Caco-2 (cell line): ENCODE data around the gene ADAM30. TPM values are rescaled to one million over a fixed set of nuclear protein-coding genes. Genes with fewer than 3 reads are reported as not detected.
"Not testable (repeated sequence)": the region's sequence is repeated elsewhere in the genome, so short reads cannot be mapped to it uniquely, and the experiment has no call there.

Experiments used
- BruUV-seq: library from RNA; stranded (reverse); fragments of 400-500 nt; replicated peaks from 2 replicates; lab custom pipeline; 2021; lab: Mats Ljungman, UMichigan
- CTCF ChIA-PET: fragments of 300-600 bp; sonication (Branson Sonifier 250); formaldehyde crosslinking; loops from one replicate; lab custom pipeline; 2022; ENCODE audit warnings: antibody characterized with exemption; lab: Charles Lee
- POLR2A ChIA-PET: fragments of 300-600 bp; sonication (Branson Sonifier 250); formaldehyde crosslinking; loops from one replicate; lab custom pipeline; 2022; ENCODE audit warnings: antibody characterized with exemption; lab: Charles Lee
- DNase-seq, 2 experiments: peaks; one replicate each; pipeline versions ENCODE4 v3.0.0 to v3.0.0-alpha.2; 2020 to 2022
- H3K27me3 ChIP-seq: replicated peaks from 2 replicates; pipeline ENCODE4 v1.6.0; 2011; ENCODE audit warnings: low read length; ENCODE audit not compliant: control insufficient read depth, insufficient read depth
- H3K36me3 ChIP-seq: 2 replicates; pipeline ENCODE4 v1.5.1; 2011; ENCODE audit warnings: low read length; ENCODE audit not compliant: control insufficient read depth, insufficient read depth
- H3K4me1 ChIP-seq: fragments of 250-450 bp; sonication (Bioruptor Pico); 2 replicates; pipeline ENCODE4 v1.5.1; 2020; ENCODE audit warnings: mild to moderate bottlenecking
- H3K4me3 ChIP-seq: 2 replicates; pipeline ENCODE4 v1.5.1; 2011; ENCODE audit warnings: low read depth, mild to moderate bottlenecking, control low read depth, low read length
- H3K9me3 ChIP-seq: fragments of 250-450 bp; sonication (Bioruptor Pico); 2 replicates; pipeline ENCODE4 v1.5.1; 2020; ENCODE audit warnings: mild to moderate bottlenecking, moderate library complexity
- H3K27ac Mint-ChIP-seq: one replicate; pipeline ENCODE4 v1.8.0; 2022; ENCODE audit warnings: mixed read lengths; ENCODE audit not compliant: unreplicated experiment
- H3K27me3 Mint-ChIP-seq: one replicate; pipeline ENCODE4 v1.8.0; 2022; ENCODE audit warnings: mixed read lengths; ENCODE audit not compliant: insufficient read depth, unreplicated experiment
- H3K36me3 Mint-ChIP-seq: one replicate; pipeline ENCODE4 v1.8.0; 2022; ENCODE audit warnings: mild to moderate bottlenecking, mixed read lengths; ENCODE audit not compliant: insufficient read depth, unreplicated experiment
- H3K4me1 Mint-ChIP-seq: one replicate; pipeline ENCODE4 v1.8.0; 2022; ENCODE audit warnings: low read depth, mixed read lengths; ENCODE audit not compliant: unreplicated experiment
- H3K4me3 Mint-ChIP-seq: one replicate; pipeline ENCODE4 v1.8.0; 2022; ENCODE audit warnings: mild to moderate bottlenecking, moderate library complexity, mixed read lengths; ENCODE audit not compliant: unreplicated experiment
- H3K9me3 Mint-ChIP-seq: one replicate; pipeline ENCODE4 v1.8.0; 2022; ENCODE audit warnings: mixed read lengths; ENCODE audit not compliant: unreplicated experiment
- intact Hi-C: fragments of 100-400 bp; cut with micrococcal nuclease; formaldehyde crosslinking; loops from one replicate; pipeline ENCODE4 v1.10.0; 2022; ENCODE audit not compliant: unreplicated experiment
- total RNA-seq: library from RNA; stranded (reverse); gene quantifications from 2 replicates; pipeline ENCODE4 v1.2.3, GENCODE V29; 2022
- TF ChIP-seq, protein P1 (sequence below), 2 experiments: fragments of 200-600 bp in 1 of 2; IDR thresholded peaks; 1 replicate in 1 of 2; 2 replicates in 1 of 2; pipeline versions ENCODE4 v1.5.1 to v1.8.0; 2011 to 2022; ENCODE audit warnings: antibody characterized with exemption in 1 of 2, control low read depth in 1 of 2, inconsistent platforms in 1 of 2, low read depth in 1 of 2, low read length in 1 of 2, mild to moderate bottlenecking in 1 of 2, moderate library complexity in 1 of 2; ENCODE audit not compliant: insufficient read depth in 1 of 2, severe bottlenecking in 1 of 2, unreplicated experiment in 1 of 2

The ADAM30 gene
- total RNA-seq, 1 experiment from 2014 or later: not detected

DNA sequence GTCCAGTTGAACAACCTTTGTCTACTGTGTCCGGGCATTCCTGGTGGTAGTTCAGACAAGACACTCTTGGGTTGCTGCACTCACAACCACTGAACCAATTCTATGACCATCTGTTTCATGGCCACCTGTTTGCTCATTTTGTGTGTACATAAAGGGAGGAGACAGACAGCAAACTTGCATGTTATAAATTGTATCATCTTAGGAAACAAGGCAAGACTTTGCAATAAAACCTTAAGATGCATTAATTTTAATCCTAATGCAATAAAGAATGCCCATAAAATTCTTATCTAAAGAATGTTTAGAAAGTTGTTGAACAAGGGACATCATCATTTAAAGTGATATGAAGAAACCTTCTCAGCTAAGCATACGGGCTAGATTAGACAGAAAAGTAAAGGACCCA lies 34.8 kb downstream of the ADAM30 start:
- BruUV-seq: no TSS peak
- peaks cover 2% of the 10 kb centered on the region for H3K4me1 ChIP-seq
- Mint-ChIP-seq H3K9me3 (no peaks in the 10 kb centered on the region), H3K27ac (no peak overlapping the region), H3K27me3 (no peaks in the 10 kb centered on the region), H3K4me1 (peaks cover 6% of the 10 kb centered on the region), H3K36me3 (no peaks in the 10 kb centered on the region), H3K4me3 (no peak overlapping the region)
- POLR2A ChIA-PET: no interaction called here
- no peaks in the 10 kb centered on the region for H3K36me3 ChIP-seq
- TF ChIP-seq, protein P1, sequence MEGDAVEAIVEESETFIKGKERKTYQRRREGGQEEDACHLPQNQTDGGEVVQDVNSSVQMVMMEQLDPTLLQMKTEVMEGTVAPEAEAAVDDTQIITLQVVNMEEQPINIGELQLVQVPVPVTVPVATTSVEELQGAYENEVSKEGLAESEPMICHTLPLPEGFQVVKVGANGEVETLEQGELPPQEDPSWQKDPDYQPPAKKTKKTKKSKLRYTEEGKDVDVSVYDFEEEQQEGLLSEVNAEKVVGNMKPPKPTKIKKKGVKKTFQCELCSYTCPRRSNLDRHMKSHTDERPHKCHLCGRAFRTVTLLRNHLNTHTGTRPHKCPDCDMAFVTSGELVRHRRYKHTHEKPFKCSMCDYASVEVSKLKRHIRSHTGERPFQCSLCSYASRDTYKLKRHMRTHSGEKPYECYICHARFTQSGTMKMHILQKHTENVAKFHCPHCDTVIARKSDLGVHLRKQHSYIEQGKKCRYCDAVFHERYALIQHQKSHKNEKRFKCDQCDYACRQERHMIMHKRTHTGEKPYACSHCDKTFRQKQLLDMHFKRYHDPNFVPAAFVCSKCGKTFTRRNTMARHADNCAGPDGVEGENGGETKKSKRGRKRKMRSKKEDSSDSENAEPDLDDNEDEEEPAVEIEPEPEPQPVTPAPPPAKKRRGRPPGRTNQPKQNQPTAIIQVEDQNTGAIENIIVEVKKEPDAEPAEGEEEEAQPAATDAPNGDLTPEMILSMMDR (IDR thresholded peaks at IDR 0.05; ENCODE audit: insufficient read depth in 1 of 2, low read depth in 1 of 2, low read length in 1 of 2, severe bottlenecking in 1 of 2, unreplicated experiment in 1 of 2): no peak
- intact Hi-C loops: loop anchor here (5.0 kb wide), 1 partner anchor 34 kb away; no protein-coding TSS in a partner anchor
- DNase-seq: peak in 1 of 2 experiments; percentile 9
- H3K9me3 ChIP-seq: no peaks in the 10 kb centered on the region
- CTCF ChIA-PET: no interaction called here
- H3K4me3 ChIP-seq: no peak overlapping the region
- H3K27me3 ChIP-seq: no peaks in the 10 kb centered on the region

DNA sequence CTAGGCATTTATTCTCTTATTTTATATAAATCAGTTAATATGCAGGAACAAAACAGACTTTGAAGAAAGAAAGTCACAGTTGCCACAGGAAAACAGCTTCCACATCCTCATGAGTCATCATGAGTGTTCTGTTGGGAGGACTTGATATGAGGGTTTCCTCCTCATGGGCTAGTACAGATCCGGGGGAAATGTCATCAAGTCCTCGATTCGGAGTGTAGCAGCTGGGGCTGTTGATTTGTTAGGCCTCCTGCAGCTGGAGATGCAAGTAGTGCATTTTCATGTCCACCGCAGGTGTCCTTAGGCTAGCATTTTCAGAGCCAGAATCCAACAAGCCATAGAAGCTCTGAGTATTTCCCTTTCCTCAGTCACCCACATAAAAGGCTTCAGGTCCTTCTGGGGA lies 36.7 kb downstream of the ADAM30 start:
- Mint-ChIP-seq H3K4me1 (peaks cover 6% of the 10 kb centered on the region), H3K9me3 (no peaks in the 10 kb centered on the region), H3K27me3 (no peaks in the 10 kb centered on the region), H3K4me3 (no peak overlapping the region), H3K36me3 (no peaks in the 10 kb centered on the region), H3K27ac (no peak overlapping the region)
- ChIA-PET CTCF (no interaction called here), POLR2A (no interaction called here)
- no peak overlapping the region for H3K4me3 ChIP-seq
- TF ChIP-seq, protein P1 (IDR thresholded peaks at IDR 0.05; ENCODE audit: insufficient read depth in 1 of 2, low read depth in 1 of 2, low read length in 1 of 2, severe bottlenecking in 1 of 2, unreplicated experiment in 1 of 2): no peak
- no peak for DNase-seq
- H3K27me3 ChIP-seq: no peaks in the 10 kb centered on the region
- H3K36me3 ChIP-seq: no peaks in the 10 kb centered on the region
- no TSS peak for BruUV-seq
- H3K9me3 ChIP-seq: no peaks in the 10 kb centered on the region
- intact Hi-C loops: loop anchor here (5.0 kb wide), 1 partner anchor 32 kb away; no protein-coding TSS in a partner anchor
- peaks cover 16% of the 10 kb centered on the region for H3K4me1 ChIP-seq

DNA sequence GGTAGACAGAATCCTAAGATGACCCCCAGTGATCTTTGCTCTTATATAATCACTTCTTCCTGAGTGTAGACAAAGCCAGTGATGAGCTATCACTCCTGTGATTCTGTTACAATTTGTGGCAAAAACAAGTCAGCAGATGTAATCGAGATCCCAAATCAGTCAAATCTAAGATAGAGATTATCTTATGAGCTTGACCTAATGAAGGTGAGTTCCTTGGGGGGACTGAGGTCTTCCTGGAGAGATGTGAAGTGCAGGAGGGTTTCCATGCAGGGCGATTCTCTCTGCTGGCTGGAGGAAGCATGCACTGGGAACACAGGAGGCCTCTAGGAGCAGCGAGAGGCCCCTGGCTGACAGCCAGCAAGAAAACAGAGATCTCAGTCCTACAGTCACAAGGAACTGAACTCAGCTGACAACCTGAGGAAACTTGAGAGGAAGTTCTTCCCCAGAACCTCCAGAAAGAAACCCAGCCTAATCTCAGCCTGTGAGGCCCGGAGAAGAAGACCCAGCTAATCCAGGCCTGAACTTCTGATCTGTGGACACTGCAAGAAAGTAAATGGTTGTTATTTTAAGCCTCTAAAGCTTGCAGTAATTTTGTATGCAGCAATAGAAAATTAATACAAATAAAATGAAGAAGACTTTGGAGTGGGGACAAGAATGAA lies 37.6 kb downstream of the ADAM30 start:
- intact Hi-C loops, H3K27me3 Mint-ChIP-seq, H3K36me3 Mint-ChIP-seq, H3K36me3 ChIP-seq, H3K4me3 Mint-ChIP-seq, H3K9me3 Mint-ChIP-seq, CTCF ChIA-PET, H3K4me1 Mint-ChIP-seq, H3K9me3 ChIP-seq, H3K27ac Mint-ChIP-seq, H3K4me3 ChIP-seq, POLR2A ChIA-PET, DNase-seq, BruUV-seq, H3K27me3 ChIP-seq: not testable (repeated sequence)
- H3K4me1 ChIP-seq: peaks cover 16% of the 10 kb centered on the region
